Spinal cord (tissue), 10 donors: ENCODE results near the gene LIMK1. TPM values are rescaled to one million over a fixed set of nuclear protein-coding genes. Genes with fewer than 3 reads are reported as not detected.

Experiments
- DNase-seq, 6 donors: peaks; one replicate each; pipeline versions ENCODE4 v3.0.0 to v3.0.0-alpha.2; 2013 to 2015; ENCODE audit warnings: low spot score in 6 of 6, low read depth in 4 of 6
- H3K27ac ChIP-seq: one replicate; pipeline ENCODE4 v1.5.1; 2013; ENCODE audit warnings: low read depth, low read length, control low read depth
- H3K27me3 ChIP-seq: one replicate; pipeline ENCODE4 v1.6.1; 2013; ENCODE audit warnings: low read length; ENCODE audit not compliant: control insufficient read depth, insufficient read depth
- H3K36me3 ChIP-seq: one replicate; pipeline ENCODE4 v1.6.1; 2013; ENCODE audit warnings: low read length; ENCODE audit not compliant: control insufficient read depth, insufficient read depth
- H3K4me1 ChIP-seq: one replicate; pipeline ENCODE4 v1.6.1; 2013; ENCODE audit warnings: low read length; ENCODE audit not compliant: control insufficient read depth, insufficient read depth
- H3K4me3 ChIP-seq: one replicate; pipeline ENCODE4 v1.5.1; 2013; ENCODE audit warnings: low read depth, low read length, control low read depth
- H3K9me3 ChIP-seq: one replicate; pipeline ENCODE4 v1.6.1; 2013; ENCODE audit warnings: low read length; ENCODE audit not compliant: control insufficient read depth, insufficient read depth
- WGBS: methylation state at CpG from one replicate; pipeline ENCODE4 v1.1.5; 2013; ENCODE audit warnings: missing lambda C conversion rate; ENCODE audit not compliant: insufficient coverage; 5-methylcytosine and 5-hydroxymethylcytosine counted together
- polyA plus RNA-seq, 2 donors: library from polyadenylated mRNA; unstranded; fragments of 120-200 nt; gene quantifications; one replicate each; pipeline ENCODE4 v1.2.1, GENCODE V29; 2013; ENCODE audit not compliant: insufficient read length in 2 of 2
- total RNA-seq, 2 donors: library from RNA; depleted of rRNA in 1 of 2; stranded (reverse); fragments of 120-200 nt in 1 of 2; fragments of >200 nt in 1 of 2; gene quantifications; one replicate each; pipeline versions ENCODE4 v1.2.3 to v1.2.4, GENCODE V29; 2013 to 2014
- donor health status: healthy.

The LIMK1 gene
- total and polyA plus RNA-seq, 4 donors: 26.3 to 81.5 (median 58.5) TPM

GRCh38 chr7:74094224-74095101 lies 10.9 kb downstream of the LIMK1 start:
- WGBS: 3% methylated on average over 26 of the region's 32 CpGs
- peak overlapping the region; percentile 36 for H3K4me3 ChIP-seq
- H3K27me3 ChIP-seq: no peaks in the 10 kb centered on the region
- H3K36me3 ChIP-seq: peaks cover 71% of the 10 kb centered on the region
- DNase-seq: peak in 2 of 6 donors; percentile 71 to 76
- H3K27ac ChIP-seq: peak overlapping the region; percentile 22
- H3K9me3 ChIP-seq: no peaks in the 10 kb centered on the region
- H3K4me1 ChIP-seq: peaks cover 36% of the 10 kb centered on the region

DNA sequence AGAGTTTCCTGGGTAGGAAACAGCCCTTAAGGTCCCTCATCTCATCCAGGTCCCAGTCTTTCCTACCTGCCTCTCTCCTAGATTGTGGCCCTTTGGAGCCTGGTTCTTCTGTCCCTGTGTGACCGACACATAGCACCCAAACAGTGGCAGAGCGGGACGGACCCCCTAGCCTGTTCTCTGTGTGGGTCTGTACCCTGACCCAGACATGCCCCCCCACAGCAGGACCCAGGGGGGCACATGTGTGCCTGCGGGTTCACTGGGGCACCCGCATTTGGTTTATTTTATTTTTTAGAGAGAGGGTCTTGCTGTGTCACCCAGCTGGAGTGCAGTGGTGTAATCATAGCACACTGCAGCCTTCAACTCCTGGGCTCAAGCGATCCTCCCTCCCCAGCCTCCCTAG lies 11.5 kb downstream of the LIMK1 start:
- WGBS: 86% methylated on average over 3 of the region's 6 CpGs
- Histone ChIP-seq H3K4me1 (peaks cover 36% of the 10 kb centered on the region), H3K9me3 (no peaks in the 10 kb centered on the region), H3K36me3 (peaks cover 74% of the 10 kb centered on the region), H3K27me3 (no peaks in the 10 kb centered on the region), H3K4me3 (peak overlapping the region; percentile 36), H3K27ac (no peak overlapping the region)
- DNase-seq: no peak

DNA sequence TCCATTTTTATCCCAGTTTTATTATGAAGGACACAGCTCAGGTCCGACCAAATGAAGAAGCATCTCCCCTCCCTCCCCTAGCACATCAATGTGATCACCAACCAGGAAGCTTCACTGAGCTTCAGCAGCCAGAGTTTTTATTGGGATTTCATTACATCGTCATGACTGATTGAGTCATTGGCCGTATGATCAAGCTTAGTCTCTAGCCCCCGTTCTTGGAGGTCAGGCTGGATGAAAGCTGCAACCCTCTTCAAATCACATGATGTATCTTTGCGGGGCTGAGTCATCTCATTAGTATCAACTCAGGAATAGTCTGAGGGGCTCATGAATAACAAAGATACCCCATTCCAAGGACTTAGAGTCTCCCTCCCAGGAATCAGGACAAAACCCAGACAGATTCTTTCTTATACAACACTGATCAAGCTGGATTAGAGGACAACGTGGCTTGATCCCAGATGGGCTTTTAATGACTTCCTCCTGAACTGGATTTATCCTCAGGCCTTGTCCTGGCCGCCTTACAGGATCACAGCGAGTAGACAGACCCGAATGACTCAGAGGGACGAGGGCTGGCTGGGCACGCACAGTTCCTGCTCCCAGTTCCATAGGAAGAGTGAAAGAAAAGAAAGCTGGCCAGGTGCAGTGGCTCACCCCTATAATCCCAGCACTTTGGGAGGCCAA lies 14.5 kb downstream of the LIMK1 start:
- H3K4me3 ChIP-seq: no peak overlapping the region
- no peak for DNase-seq
- H3K27me3 ChIP-seq: no peaks in the 10 kb centered on the region
- H3K36me3 ChIP-seq: peaks cover 66% of the 10 kb centered on the region
- no peaks in the 10 kb centered on the region for H3K9me3 ChIP-seq
- H3K4me1 ChIP-seq: peaks cover 25% of the 10 kb centered on the region
- 87% methylated on average over 10 of the region's 11 CpGs for WGBS
- H3K27ac ChIP-seq: no peak overlapping the region

DNA sequence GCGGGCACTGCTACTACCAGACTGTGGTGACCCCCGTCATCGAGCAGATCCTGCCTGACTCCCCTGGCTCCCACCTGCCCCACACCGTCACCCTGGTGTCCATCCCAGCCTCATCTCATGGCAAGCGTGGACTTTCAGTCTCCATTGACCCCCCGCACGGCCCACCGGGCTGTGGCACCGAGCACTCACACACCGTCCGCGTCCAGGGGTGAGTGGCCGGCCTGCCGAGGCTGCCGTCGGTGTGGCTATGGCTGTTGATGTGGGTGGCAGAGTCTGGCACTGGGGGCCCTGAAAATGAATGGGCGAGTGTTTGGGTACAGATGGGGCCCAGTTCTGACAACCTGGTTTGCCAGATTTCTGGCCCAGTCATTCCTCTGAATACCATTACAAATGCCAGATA lies 15.4 kb downstream of the LIMK1 start:
- H3K36me3 ChIP-seq: peaks cover 60% of the 10 kb centered on the region
- peaks cover 16% of the 10 kb centered on the region for H3K4me1 ChIP-seq
- no peak for DNase-seq
- H3K4me3 ChIP-seq: no peak overlapping the region
- H3K27ac ChIP-seq: no peak overlapping the region
- H3K27me3 ChIP-seq: no peaks in the 10 kb centered on the region
- WGBS: 98% methylated on average over 9 of the region's 17 CpGs
- no peaks in the 10 kb centered on the region for H3K9me3 ChIP-seq

DNA sequence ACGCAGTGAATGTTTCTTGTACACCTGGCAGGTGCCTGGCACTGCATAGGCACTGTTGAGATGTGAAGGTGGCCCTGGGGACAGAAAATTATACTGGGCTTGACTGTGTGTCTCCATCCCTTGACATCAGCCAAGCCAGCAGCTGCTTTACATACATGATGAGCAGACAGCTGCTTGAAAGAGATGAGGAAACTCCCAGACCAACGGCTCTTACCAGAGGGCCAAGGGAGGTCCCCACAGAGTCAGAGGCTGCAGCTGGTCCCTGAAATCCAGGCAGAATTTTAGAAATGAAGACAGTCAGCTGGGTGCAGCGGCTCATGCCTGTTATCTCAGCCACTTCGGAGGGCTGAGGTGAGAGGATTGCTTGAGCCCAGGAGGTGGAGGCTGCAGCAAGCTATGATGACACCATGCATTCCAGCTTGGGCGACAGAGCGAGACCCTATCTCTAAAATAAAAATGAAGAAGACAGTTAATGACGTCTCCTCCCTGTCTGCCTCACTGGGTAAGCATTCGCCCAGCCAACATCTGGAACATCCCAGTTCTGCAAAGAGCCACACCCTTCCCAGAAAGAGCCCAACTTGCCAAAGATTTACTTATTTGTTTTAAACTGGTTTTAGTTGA lies 17.6 kb downstream of the LIMK1 start:
- Histone ChIP-seq H3K9me3 (no peaks in the 10 kb centered on the region), H3K36me3 (peaks cover 73% of the 10 kb centered on the region), H3K27me3 (no peaks in the 10 kb centered on the region), H3K4me1 (no peaks in the 10 kb centered on the region), H3K4me3 (no peak overlapping the region), H3K27ac (no peak overlapping the region)
- DNase-seq: no peak
- 80% methylated on average over 2 of the region's 8 CpGs for WGBS

DNA sequence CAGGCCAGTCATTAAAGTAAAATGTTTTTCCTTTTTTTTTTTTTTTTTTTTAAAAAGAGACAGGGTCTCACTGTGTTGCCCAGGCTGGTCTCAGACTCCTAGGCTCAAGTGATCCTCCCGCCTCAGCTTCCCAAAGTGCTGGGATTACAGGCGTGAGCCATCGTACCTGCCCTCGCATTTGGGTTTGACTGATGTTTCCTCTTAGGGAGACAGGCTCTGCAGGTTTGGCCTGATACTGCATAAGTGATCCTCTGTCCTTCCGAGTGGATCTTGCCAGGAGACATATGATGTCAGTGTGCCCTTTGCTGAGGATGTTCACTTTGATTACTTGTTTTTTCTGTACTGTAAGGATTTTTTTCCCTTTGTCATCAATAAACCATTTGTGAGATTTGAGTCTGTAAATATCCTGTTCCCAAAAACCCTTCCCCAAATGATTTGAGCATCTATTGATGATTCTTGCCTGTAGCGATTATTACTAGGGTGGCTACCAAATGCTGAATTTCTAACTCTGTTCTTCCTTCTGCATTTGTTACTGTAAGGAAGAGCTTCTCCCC lies 19.7 kb downstream of the LIMK1 start:
- DNase-seq: no peak
- Histone ChIP-seq H3K27me3 (no peaks in the 10 kb centered on the region), H3K9me3 (no peaks in the 10 kb centered on the region), H3K27ac (no peak overlapping the region), H3K4me3 (no peak overlapping the region), H3K36me3 (peaks cover 76% of the 10 kb centered on the region), H3K4me1 (no peaks in the 10 kb centered on the region)
- WGBS: 98% methylated on average over 4 of the region's 6 CpGs

- Histone ChIP-seq H3K27me3 (no peaks in the 10 kb centered on the region), H3K4me3 (no peak overlapping the region), H3K36me3 (peaks cover 78% of the 10 kb centered on the region), H3K4me1 (no peaks in the 10 kb centered on the region), H3K27ac (no peak overlapping the region), H3K9me3 (no peaks in the 10 kb centered on the region)
- WGBS: 77% methylated on average over 8 of the region's 8 CpGs
- DNase-seq: no peak
Observed at GRCh38 chr7:74104702-74105101, 21.1 kb downstream of the LIMK1 start.

DNA sequence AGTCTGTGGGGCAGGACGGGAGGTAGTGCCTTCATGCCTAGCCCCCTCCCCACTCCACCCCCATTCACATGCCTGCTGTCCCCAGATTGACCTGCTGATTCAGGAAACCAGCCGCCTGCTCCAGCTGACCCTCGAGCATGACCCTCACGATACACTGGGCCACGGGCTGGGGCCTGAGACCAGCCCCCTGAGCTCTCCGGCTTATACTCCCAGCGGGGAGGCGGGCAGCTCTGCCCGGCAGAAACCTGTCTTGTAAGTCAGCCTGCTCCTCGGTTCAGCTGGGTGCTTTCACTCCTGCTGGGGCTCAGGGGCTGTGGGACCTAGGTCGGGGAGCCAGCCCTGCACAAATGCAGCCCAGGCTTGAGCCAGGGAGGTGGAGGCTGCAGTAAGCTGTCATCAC lies 22.4 kb downstream of the LIMK1 start:
- no peaks in the 10 kb centered on the region for H3K27me3 ChIP-seq
- no peaks in the 10 kb centered on the region for H3K9me3 ChIP-seq
- H3K4me1 ChIP-seq: no peaks in the 10 kb centered on the region
- H3K4me3 ChIP-seq: no peak overlapping the region
- H3K36me3 ChIP-seq: peaks cover 78% of the 10 kb centered on the region
- no peak overlapping the region for H3K27ac ChIP-seq
- no peak for DNase-seq
- 74% methylated on average over 10 of the region's 11 CpGs for WGBS

- Histone ChIP-seq H3K9me3 (no peaks in the 10 kb centered on the region), H3K27ac (no peak overlapping the region), H3K36me3 (peaks cover 84% of the 10 kb centered on the region), H3K4me3 (no peak overlapping the region), H3K4me1 (no peaks in the 10 kb centered on the region), H3K27me3 (no peaks in the 10 kb centered on the region)
- WGBS: 87% methylated on average over 17 of the region's 18 CpGs
- no peak for DNase-seq
Observed at GRCh38 chr7:74106846-74107245, 23.2 kb downstream of the LIMK1 start.
